ENCODE results near the gene ZNF577. TPM values are rescaled to one million over a fixed set of nuclear protein-coding genes. Genes with fewer than 3 reads are reported as not detected.

The ZNF577 gene
- total and polyA plus RNA-seq, 2 of the 4 experiments (the other 2 are of a cell fraction): 2.9 to 5.8 TPM

DNA sequence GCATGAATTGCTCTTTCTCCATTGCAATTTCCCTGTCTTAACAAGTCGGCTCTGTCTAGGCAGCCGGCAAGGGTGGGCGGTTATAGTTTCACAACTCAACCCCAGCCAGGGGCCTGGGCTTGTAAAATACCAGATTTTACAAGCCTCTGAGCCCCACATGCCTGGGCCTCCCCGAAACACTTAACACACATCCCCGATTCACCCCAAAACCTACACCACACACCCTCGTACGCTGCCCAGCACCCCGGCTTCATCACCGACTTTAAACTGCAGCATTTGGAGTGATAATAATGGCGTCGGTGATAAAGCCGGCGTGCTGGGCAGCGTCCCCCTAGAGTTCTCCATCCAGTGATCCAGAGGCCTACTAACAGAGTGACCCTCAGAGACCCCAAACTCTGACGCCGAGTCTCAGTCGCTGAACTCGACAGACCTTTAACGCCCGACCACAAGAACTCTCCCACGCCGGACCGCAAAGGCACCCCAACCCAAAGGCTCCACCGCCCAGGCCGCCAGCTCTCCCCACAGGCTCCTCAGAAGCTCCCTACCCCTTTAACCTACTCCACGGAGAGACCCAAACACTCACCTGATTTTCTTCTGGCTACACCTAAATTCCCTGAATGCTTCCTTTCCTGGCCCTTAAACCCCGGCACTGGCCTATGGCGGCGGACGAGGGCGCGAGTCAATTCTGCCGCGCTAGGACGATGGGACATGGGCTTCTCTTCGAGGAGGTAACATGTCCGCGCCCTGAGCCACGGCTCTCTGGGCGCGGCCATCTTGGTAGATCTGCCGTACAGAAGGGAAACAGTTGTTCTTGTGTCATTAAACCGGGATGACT is 16.8 kb upstream of the ZNF577 start, which contains the start of gene ZNF649:
Gene ZNF649, minus strand, starts transcription at position 687 of the 835 bp plus-strand sequence. CDS start 4,910 bp downstream, outside the sequence.
- Histone ChIP-seq H4K91ac (ENCODE audit: insufficient read depth, low read depth, low read length) (peak within 1 kb of the TSS; percentile 35; the same call in 1 of the 2 replicates), H3K36me3 (ENCODE audit: control insufficient read depth, insufficient read depth, low read length) (peaks cover 5% of the 10 kb centered on the region), H3K27me3 (ENCODE audit: control insufficient read depth, insufficient read depth, low read length) (no peaks in the 10 kb centered on the region), H3K9me1 (ENCODE audit: insufficient read depth, low read length) (no peaks in the 10 kb centered on the region), H3K4me1 (ENCODE audit: control insufficient read depth, insufficient read depth, low read length) (no peaks in the 10 kb centered on the region), H3K4ac (ENCODE audit: low read depth, low read length) (peak within 1 kb of the TSS; percentile 20; the same call in 1 of the 2 replicates), H3K9me3 (ENCODE audit: control insufficient read depth, insufficient read depth, low read length) (peaks cover 10% of the 10 kb centered on the region; the same call in 1 of the 2 replicates), H2AK9ac (replicated peaks; ENCODE audit: low read depth, low read length, poor library complexity) (peak within 1 kb of the TSS; percentile 43), H4K5ac (ENCODE audit: low read depth, low read length) (no peak within 1 kb of the TSS; the same call in 1 of the 2 replicates), H2BK120ac (ENCODE audit: low read depth, low read length) (no peak within 1 kb of the TSS), H3K4me2 (ENCODE audit: low read depth, low read length) (peak within 1 kb of the TSS; percentile 90), H3K56ac (ENCODE audit: extremely low read depth, insufficient read depth, low read length) (peak within 1 kb of the TSS; percentile 64), H3K23ac (ENCODE audit: low read depth, low read length) (no peak within 1 kb of the TSS; the same call in none of the 2 replicates), H2AK5ac (ENCODE audit: low read depth, low read length) (0 out of 2 replicates have a peak within 1 kb of the TSS, but pooled peaks have one; percentile 8), H3K14ac (replicated peaks; ENCODE audit: low read depth, low read length) (peak within 1 kb of the TSS; percentile 58; the same call in 1 of the 2 replicates), H2AFZ (replicated peaks; ENCODE audit: low read length, poor library complexity) (peak within 1 kb of the TSS; percentile 92), H3K9ac (ENCODE audit: low read depth, low read length) (peak within 1 kb of the TSS; percentile 66), H4K8ac (ENCODE audit: low read depth in 2 of 2, low read length in 2 of 2) (peak within 1 kb of the TSS; percentile 44 to 70), H3K79me1 (ENCODE audit: low read depth in 1 of 2, low read length in 2 of 2) (peaks cover 14 to 30% of the 10 kb centered on the region in 2 experiments), H2BK5ac (ENCODE audit: low read depth, low read length, poor library complexity, severe bottlenecking) (no peak within 1 kb of the TSS), H4K20me1 (ENCODE audit: insufficient read depth, low read length) (no peaks in the 10 kb centered on the region), H3K27ac (ENCODE audit: insufficient read depth, low read length) (peak within 1 kb of the TSS; percentile 49), H2BK20ac (ENCODE audit: low read depth, low read length) (no peak within 1 kb of the TSS), H3K18ac (ENCODE audit: low read depth, low read length) (no peak within 1 kb of the TSS), H2BK15ac (ENCODE audit: low read depth, low read length) (no peak within 1 kb of the TSS), H3K4me3 (ENCODE audit: insufficient read depth, low read depth, low read length) (peak within 1 kb of the TSS; percentile 60)
- 1% methylated on average over 29 of the region's 43 CpGs; no CpG with 5 or more reads in 1 of the 2 experiments for WGBS, 2 experiments (ENCODE audit: extremely low coverage in 2 of 2, insufficient read length in 1 of 2)
- POLR2A ChIA-PET (ENCODE audit: unreplicated experiment): no interaction called here
- TF ChIP-seq RCOR1 (IDR thresholded peaks at IDR 0.05; ENCODE audit: insufficient replicate concordance, low read length) (no peak), SMC3 (IDR thresholded peaks at IDR 0.05; ENCODE audit: low read depth, low read length) (no peak), MXI1 (IDR thresholded peaks at IDR 0.05; ENCODE audit: borderline replicate concordance, low read depth, low read length) (peak; percentile 57; the same call in 1 of the 2 replicates), CEBPB (IDR thresholded peaks at IDR 0.05; ENCODE audit: low read depth, low read length) (peak; percentile 52; the same call in 1 of the 2 replicates)
- DNase-seq (peak; percentile 84), ATAC-seq (ENCODE audit: low read depth) (peak; percentile 99)
- dilution Hi-C loops (cut with HindIII; ENCODE audit: low sequenced_read_pairs, unreplicated experiment): no loop called here
- in situ Hi-C loops (cut with MboI; ENCODE audit: low sequenced_read_pairs): no loop called here
- CTCF ChIA-PET: no interaction called here
- no TSS peak for BruUV-seq (replicated peaks)
- intact Hi-C loops (cut with micrococcal nuclease): loop anchor here (1.0 kb wide), 1 partner anchor 16 kb away; no protein-coding TSS in a partner anchor

Measured in IMR-90 (cell line).